Prostate gland (tissue), 2 donors: ENCODE measurements around the gene KMT2A.

ENCODE experiments used
- POLR2AphosphoS5 ChIP-seq: sonication (generic); formaldehyde crosslinking; IDR thresholded peaks from one replicate; pipeline ENCODE4 v1.6.1; 2017; ENCODE audit warnings: antibody characterized with exemption
- TF ChIP-seq, protein P1 (sequence below), 4 experiments: fragments of 200-600 bp in 2 of 4; fragments of 450-650 bp in 2 of 4; sonication (generic) in 2 of 4; IDR thresholded peaks; 1 replicate in 3 of 4; 2 replicates in 1 of 4; pipeline ENCODE4 v1.5.1; 2016 to 2019; ENCODE audit warnings: antibody characterized with exemption in 4 of 4, mild to moderate bottlenecking in 2 of 4, moderate library complexity in 2 of 4

DNA sequence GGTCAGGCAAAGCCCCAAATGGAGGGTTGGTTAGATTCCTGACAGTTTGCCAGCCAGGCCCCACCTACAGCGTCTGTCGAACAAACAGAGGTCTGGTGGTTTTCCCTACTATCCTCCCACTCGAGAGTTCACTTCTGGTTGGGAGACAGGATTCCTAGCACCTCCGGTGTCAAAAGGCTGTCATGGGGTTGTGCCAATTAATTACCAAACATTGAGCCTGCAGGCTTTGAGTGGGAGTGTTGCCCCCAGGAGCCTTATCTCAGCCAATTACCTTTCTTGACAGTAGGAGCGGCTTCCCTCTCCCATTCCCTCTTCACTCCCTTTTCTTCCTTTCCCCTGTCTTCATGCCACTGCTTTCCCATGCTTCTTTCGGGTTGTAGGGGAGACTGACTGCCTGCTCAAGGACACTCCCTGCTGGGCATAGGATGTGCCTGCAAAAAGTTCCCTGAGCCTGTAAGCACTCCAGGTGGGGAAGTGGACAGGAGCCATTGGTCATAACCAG lies 86.3 kb downstream of the KMT2A start:
- TF ChIP-seq, protein P1, sequence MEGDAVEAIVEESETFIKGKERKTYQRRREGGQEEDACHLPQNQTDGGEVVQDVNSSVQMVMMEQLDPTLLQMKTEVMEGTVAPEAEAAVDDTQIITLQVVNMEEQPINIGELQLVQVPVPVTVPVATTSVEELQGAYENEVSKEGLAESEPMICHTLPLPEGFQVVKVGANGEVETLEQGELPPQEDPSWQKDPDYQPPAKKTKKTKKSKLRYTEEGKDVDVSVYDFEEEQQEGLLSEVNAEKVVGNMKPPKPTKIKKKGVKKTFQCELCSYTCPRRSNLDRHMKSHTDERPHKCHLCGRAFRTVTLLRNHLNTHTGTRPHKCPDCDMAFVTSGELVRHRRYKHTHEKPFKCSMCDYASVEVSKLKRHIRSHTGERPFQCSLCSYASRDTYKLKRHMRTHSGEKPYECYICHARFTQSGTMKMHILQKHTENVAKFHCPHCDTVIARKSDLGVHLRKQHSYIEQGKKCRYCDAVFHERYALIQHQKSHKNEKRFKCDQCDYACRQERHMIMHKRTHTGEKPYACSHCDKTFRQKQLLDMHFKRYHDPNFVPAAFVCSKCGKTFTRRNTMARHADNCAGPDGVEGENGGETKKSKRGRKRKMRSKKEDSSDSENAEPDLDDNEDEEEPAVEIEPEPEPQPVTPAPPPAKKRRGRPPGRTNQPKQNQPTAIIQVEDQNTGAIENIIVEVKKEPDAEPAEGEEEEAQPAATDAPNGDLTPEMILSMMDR (IDR thresholded peaks at IDR 0.05): peak in 2 of 4 experiments; percentile 9 to 13
- no peak for TF ChIP-seq POLR2AphosphoS5
